Psoas muscle (tissue), 8 donors: ENCODE results near the gene GCN1. TPM values are rescaled to one million over a fixed set of nuclear protein-coding genes. Genes with fewer than 3 reads are reported as not detected.
A peak's percentile ranks its signal among the peaks of the same experiment; 100 is the strongest.
"Not testable (repeated sequence)": the region's sequence is repeated elsewhere in the genome, so short reads cannot be mapped to it uniquely, and the experiment has no call there.

Source experiments
- ATAC-seq, 4 donors: fragments of 200-7000 bp; cut with Tn5 transposase; one replicate each; pipeline ENCODE4 v1.9.1; 2020; ENCODE audit warnings: moderate library complexity in 3 of 4, mild to moderate bottlenecking in 2 of 4
- DNase-seq, 2 donors: peaks; one replicate each; pipeline ENCODE4 v3.0.0-alpha.2; 2020
- H3K27ac ChIP-seq: fragments of 200-600 bp; one replicate; pipeline ENCODE4 v1.8.0; 2022
- H3K27me3 ChIP-seq, 3 donors: fragments of 200-600 bp in 1 of 3; one replicate each; pipeline versions ENCODE4 v1.6.1 to v1.8.0; 2013 to 2022; ENCODE audit warnings: low read length in 2 of 3, mild to moderate bottlenecking in 2 of 3, moderate library complexity in 1 of 3; ENCODE audit not compliant: insufficient read depth in 3 of 3
- H3K36me3 ChIP-seq, 2 donors: fragments of 200-600 bp in 1 of 2; one replicate each; pipeline versions ENCODE4 v1.6.1 to v1.8.0; 2013 to 2022; ENCODE audit warnings: low read depth in 1 of 2, mild to moderate bottlenecking in 1 of 2, moderate library complexity in 1 of 2; ENCODE audit not compliant: insufficient read depth in 1 of 2
- H3K4me1 ChIP-seq: fragments of 200-600 bp; one replicate; pipeline ENCODE4 v1.8.0; 2022
- H3K4me3 ChIP-seq: fragments of 200-600 bp; one replicate; pipeline ENCODE4 v1.8.0; 2022; ENCODE audit warnings: mild to moderate bottlenecking
- H3K9me3 ChIP-seq: fragments of 200-600 bp; one replicate; pipeline ENCODE4 v1.8.0; 2022
- WGBS, 3 donors: extraction: QIAGEN DNeasy Blood & Tissue Kit; methylation state at CpG; one replicate each; pipeline versions ENCODE4 v1.1.6 to v1.1.7; 2013; 5-methylcytosine and 5-hydroxymethylcytosine counted together
- intact Hi-C, 2 donors: fragments of 100-400 bp; cut with DNase I; formaldehyde crosslinking; loops; one replicate each; pipeline versions ENCODE4 v1.11.0 to v1.14.2; 2022
- polyA plus RNA-seq, 3 donors: library from polyadenylated mRNA; stranded (reverse); fragments of 200-250 nt; gene quantifications; one replicate each; pipeline ENCODE4 v1.2.3, GENCODE V29; 2013
- total RNA-seq, 4 donors: library from RNA; stranded (reverse); fragmentation: NEBNext Ultra II Directional in 2 of 4; extraction: Animal tissue kit (Norgen Biotek cat#: 25700) in 2 of 4; gene quantifications; one replicate each; pipeline versions ENCODE4 v1.2.1 to v1.2.4, GENCODE V29; 2021 to 2023
- TF ChIP-seq, protein P1 (sequence below): fragments of 200-600 bp; IDR thresholded peaks from one replicate; pipeline ENCODE4 v1.8.0; 2022; ENCODE audit warnings: antibody characterized with exemption
- donor health status: healthy with polysubstance abuse.
- donor health status: DM: no; HTN: no; CAD: no; lungs with moderate emphysema.
- donor health status: Bipolar disorder and iron deficiency.
- donor health status: healthy.
- donor health status: DM: yes; HTN: yes; CAD: no.
- donor health status: DM: no; HTN: no; CAD: no.
- donor health status: DM: no; HTN: no; CAD: no.
- donor health status: DM: yes; HTN: yes; CAD: no.

Gene GCN1
- total and polyA plus RNA-seq, 7 donors, result 19.6 to 80.9 (median 63.1) TPM

DNA sequence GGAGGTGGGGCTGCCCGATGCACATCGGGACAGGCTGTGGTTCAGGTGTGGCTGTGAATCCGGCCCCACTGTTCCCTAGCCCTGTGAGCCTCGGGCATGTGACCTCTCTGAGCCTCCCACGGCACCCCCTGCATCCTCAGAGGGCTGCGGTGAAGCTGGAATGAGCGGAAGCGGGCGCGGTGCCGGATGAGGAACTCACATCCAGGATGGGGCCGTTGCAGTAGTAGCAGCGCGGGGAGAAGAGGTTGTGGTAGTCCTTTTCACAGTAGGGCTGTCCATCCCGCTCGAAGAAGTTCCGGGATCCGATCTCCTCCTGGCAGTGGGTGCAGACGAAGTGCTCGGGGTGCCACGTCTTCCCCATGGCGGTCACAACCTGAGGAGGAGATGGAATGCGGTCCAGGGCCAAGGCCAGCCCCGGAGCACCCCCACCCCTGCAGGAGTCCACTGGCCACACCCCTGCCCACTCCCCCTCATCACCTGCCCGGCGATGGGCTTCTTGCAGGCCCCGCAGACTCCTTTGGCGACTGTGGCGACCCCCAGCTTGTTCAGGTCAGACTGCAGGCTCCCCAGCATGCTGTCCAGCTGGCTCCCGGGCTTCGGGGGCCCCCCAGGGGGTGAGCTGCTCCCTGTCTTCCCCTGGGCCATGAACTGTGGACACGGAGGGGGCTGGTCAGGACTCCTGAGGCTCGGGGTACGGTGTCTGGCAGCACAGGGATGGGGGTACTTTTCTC is 20.3 kb upstream of the GCN1 start:
- no peaks in the 10 kb centered on the region for H3K9me3 ChIP-seq
- H3K4me3 ChIP-seq, result no peak overlapping the region
- H3K36me3 ChIP-seq, result peaks cover 16 to 99% of the 10 kb centered on the region in 2 donors
- no peak overlapping the region for H3K27ac ChIP-seq
- H3K27me3 ChIP-seq, result no peaks in the 10 kb centered on the region
- DNase-seq (no peak), ATAC-seq (peak in 1 of 4 donors; percentile 7)
- TF ChIP-seq, protein P1, sequence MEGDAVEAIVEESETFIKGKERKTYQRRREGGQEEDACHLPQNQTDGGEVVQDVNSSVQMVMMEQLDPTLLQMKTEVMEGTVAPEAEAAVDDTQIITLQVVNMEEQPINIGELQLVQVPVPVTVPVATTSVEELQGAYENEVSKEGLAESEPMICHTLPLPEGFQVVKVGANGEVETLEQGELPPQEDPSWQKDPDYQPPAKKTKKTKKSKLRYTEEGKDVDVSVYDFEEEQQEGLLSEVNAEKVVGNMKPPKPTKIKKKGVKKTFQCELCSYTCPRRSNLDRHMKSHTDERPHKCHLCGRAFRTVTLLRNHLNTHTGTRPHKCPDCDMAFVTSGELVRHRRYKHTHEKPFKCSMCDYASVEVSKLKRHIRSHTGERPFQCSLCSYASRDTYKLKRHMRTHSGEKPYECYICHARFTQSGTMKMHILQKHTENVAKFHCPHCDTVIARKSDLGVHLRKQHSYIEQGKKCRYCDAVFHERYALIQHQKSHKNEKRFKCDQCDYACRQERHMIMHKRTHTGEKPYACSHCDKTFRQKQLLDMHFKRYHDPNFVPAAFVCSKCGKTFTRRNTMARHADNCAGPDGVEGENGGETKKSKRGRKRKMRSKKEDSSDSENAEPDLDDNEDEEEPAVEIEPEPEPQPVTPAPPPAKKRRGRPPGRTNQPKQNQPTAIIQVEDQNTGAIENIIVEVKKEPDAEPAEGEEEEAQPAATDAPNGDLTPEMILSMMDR, result no peak
- 85 to 92% (median 88%) methylated on average over 34 of the region's 34 CpGs for WGBS, 3 donors
- H3K4me1 ChIP-seq, result no peaks in the 10 kb centered on the region
- intact Hi-C loops, result no loop called here

DNA sequence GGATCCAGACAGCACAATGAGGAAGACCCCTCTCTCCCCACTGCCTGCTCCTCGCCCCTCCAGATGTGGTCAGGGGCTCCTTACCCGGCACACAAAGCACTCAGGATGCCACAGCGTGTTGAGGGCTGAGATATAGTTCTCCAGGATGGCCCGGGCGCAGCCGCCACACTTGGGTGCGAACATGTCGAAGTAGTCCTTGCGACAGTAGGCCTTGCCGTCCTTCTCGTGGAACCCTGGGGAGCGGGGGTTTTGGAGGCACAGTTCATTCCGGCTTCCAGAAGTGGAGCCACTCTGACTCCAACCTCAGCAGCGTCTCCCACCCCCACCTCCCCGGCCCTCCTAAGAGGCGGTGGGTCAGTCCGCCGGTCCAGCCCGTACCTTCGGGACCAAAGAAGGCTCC is 19.2 kb upstream of the GCN1 start:
- Histone ChIP-seq H3K4me3 (no peak overlapping the region), H3K4me1 (no peaks in the 10 kb centered on the region), H3K9me3 (no peaks in the 10 kb centered on the region), H3K27me3 (no peaks in the 10 kb centered on the region), H3K36me3 (peaks cover 16 to 90% of the 10 kb centered on the region in 2 donors), H3K27ac (no peak overlapping the region)
- TF ChIP-seq, protein P1, result no peak
- 91 to 95% (median 93%) methylated on average over 20 of the region's 20 CpGs for WGBS, 3 donors
- no peak for ATAC-seq
- intact Hi-C loops, result no loop called here
- DNase-seq, result no peak

DNA sequence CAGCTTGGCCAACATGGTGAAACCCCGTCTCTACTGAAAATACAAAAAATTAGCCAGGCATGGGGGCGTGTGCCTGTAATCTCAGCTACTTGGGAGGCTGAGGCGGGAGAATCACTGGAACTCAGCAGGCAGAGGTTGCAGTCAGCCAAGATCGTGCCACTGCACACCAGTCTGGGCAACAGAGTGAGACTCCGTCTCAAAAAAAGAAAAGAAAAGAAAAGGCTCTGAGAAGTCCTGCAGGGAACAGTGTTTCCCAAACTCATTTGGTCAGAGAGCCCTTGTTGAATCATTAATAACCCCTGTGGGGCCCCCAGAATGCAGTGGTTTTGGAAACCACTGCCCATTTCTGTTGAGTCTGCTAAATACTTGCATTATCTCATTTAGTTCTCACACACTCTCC is 18.7 kb upstream of the GCN1 start:
- H3K27me3 ChIP-seq, H3K4me1 ChIP-seq, DNase-seq, H3K4me3 ChIP-seq, ATAC-seq, H3K9me3 ChIP-seq, H3K27ac ChIP-seq, intact Hi-C loops: not testable (repeated sequence)
- H3K36me3 ChIP-seq, result peaks cover 16 to 85% of the 10 kb centered on the region in 2 donors
- 85 to 89% (median 87%) methylated on average over 5 of the region's 5 CpGs for WGBS, 3 donors

DNA sequence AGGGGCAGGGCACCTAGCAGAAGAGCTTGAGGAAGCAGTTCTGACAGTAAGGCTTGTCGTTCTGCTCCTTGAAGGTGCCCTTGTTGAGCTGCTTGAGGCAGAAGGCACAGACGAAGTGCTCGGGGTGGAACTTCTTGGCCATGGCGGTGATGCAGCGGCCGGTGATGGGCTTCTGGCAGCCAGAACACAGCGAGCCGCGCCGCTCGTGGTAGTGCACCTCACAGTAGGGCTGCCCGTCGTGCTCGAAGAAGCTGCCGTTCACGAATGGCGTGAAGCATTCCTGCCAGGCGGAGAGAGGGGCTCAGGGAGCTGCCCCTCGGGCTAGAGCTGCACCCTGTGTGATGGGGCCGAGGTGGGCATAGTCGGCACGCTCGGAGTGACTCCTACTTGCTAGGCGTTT is 17.8 kb upstream of the GCN1 start:
- Histone ChIP-seq H3K27me3 (no peaks in the 10 kb centered on the region), H3K27ac (no peak overlapping the region), H3K36me3 (peaks cover 16 to 77% of the 10 kb centered on the region in 2 donors), H3K4me1 (no peaks in the 10 kb centered on the region), H3K9me3 (no peaks in the 10 kb centered on the region), H3K4me3 (no peak overlapping the region)
- 91 to 95% (median 93%) methylated on average over 24 of the region's 24 CpGs for WGBS, 3 donors
- TF ChIP-seq, protein P1, result no peak
- DNase-seq (no peak), ATAC-seq (no peak)
- intact Hi-C loops, result no loop called here

DNA sequence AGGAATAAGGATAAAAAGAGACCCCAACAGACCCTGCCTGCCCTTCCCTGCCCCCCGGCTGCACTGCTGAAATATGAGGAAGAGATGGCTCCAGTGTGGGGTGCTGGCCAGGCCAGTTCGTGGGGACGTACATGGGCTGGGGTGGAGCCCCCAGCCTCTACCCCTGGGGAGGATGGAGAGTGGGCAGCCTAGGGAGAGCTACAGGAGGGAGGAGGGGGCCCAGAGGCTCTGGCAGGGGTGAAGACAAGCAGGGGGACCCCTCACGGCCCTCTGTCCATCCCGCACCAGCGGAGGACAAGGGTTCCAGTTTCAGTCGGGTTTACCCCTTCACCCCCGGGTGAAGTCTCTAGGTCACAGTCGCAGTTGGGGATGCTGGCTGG is 17.4 kb upstream of the GCN1 start:
- intact Hi-C loops, result no loop called here
- Histone ChIP-seq H3K4me3 (no peak overlapping the region), H3K36me3 (peaks cover 16 to 77% of the 10 kb centered on the region in 2 donors), H3K4me1 (no peaks in the 10 kb centered on the region), H3K27me3 (no peaks in the 10 kb centered on the region), H3K27ac (no peak overlapping the region), H3K9me3 (no peaks in the 10 kb centered on the region)
- no peak for DNase-seq
- WGBS, 3 donors, result 75 to 90% (median 78%) methylated on average over 9 of the region's 9 CpGs
- TF ChIP-seq, protein P1, result no peak
- no peak for ATAC-seq
